NCI-H2081 (cell line): ENCODE results near the gene KLC3.
"Not testable (repeated sequence)": the region's sequence is repeated elsewhere in the genome, so short reads cannot be mapped to it uniquely, and the experiment has no call there.

Experiments
- DNase-seq, 2 experiments: peaks; one replicate each; lab custom pipeline; 2025; lab: John Stamatoyannopoulos, UW

KLC3 gene

GRCh38 chr19:45320997-45321775 is 19.4 kb upstream of the KLC3 start:
- no peak for DNase-seq

- no peak for DNase-seq
These were observed 18.7 kb upstream of the KLC3 start for GRCh38 chr19:45321848-45322247.

- DNase-seq: peak in 1 of 2 experiments; percentile 74
These were observed 18.2 kb upstream of the KLC3 start for GRCh38 chr19:45322311-45322710.

GRCh38 chr19:45322744-45323281 is 17.7 kb upstream of the KLC3 start, which contains the start of gene CKM:
TSS of gene CKM (minus strand) at chr19:45322875. CDS start at chr19:45319713, 3,162 bp downstream.
- DNase-seq: no peak

GRCh38 chr19:45323671-45324081 is 16.9 kb upstream of the KLC3 start:
- DNase-seq: no peak

- no peak for DNase-seq
These were observed 16.1 kb upstream of the KLC3 start for GRCh38 chr19:45324349-45324907.

- no peak for DNase-seq
These were observed 13.0 kb upstream of the KLC3 start for GRCh38 chr19:45327404-45328143.

GRCh38 chr19:45331411-45331810 is 9.1 kb upstream of the KLC3 start:
- DNase-seq: no peak

- no peak for DNase-seq
These were observed 6.8 kb upstream of the KLC3 start for GRCh38 chr19:45333609-45334303.

- DNase-seq: not testable (repeated sequence)
These were observed 5.7 kb upstream of the KLC3 start for GRCh38 chr19:45334881-45335280.

- no peak for DNase-seq
These were observed 3.8 kb upstream of the KLC3 start for GRCh38 chr19:45336696-45337251.

- no peak for DNase-seq
These were observed 921 bp upstream of the KLC3 start for GRCh38 chr19:45339629-45340028.

GRCh38 chr19:45340899-45341453 is 426 bp downstream of the KLC3 start:
- DNase-seq: no peak

GRCh38 chr19:45342911-45343310 is 2.4 kb downstream of the KLC3 start:
- no peak for DNase-seq

- DNase-seq: no peak
These were observed 4.3 kb downstream of the KLC3 start for GRCh38 chr19:45344621-45345505.

- no peak for DNase-seq
These were observed 4.9 kb downstream of the KLC3 start for GRCh38 chr19:45345506-45345860.

- no peak for DNase-seq
These were observed 5.9 kb downstream of the KLC3 start for GRCh38 chr19:45346449-45346848.

GRCh38 chr19:45347570-45348366 is 7.2 kb downstream of the KLC3 start:
- DNase-seq: no peak

- DNase-seq: no peak
These were observed 8.0 kb downstream of the KLC3 start for GRCh38 chr19:45348367-45349125.
